HepG2 (cell line): ENCODE results near the gene BRINP1. TPM values are rescaled to one million over a fixed set of nuclear protein-coding genes. Genes with fewer than 3 reads are reported as not detected.

Experiments used
- ATAC-seq: fragments of 200-7000 bp; cut with Tn5 transposase; 3 replicates; pipeline ENCODE4 v1.9.1; 2020; ENCODE audit warnings: mild to moderate bottlenecking, moderate library complexity
- BruUV-seq: library from RNA; stranded (reverse); fragments of 400-500 nt; replicated peaks from 2 replicates; lab custom pipeline; 2021; lab: Mats Ljungman, UMichigan
- CTCF ChIA-PET: fragments of 300-600 bp; formaldehyde crosslinking; extraction: SDS; loops from one replicate; lab custom pipeline; 2021; ENCODE audit warnings: low total read pairs, inconsistent platforms, low intra/inter-chr PET ratio; lab: Yijun Ruan, JAX
- POLR2A ChIA-PET: fragments of 350-600 bp; sonication (Branson Sonifier 250); formaldehyde crosslinking; loops from one replicate; lab custom pipeline; 2020; ENCODE audit warnings: antibody characterized with exemption, inconsistent platforms; lab: Yijun Ruan, JAX
- DNase-seq: peaks from one replicate; pipeline ENCODE4 v3.0.0-alpha.2; 2015; ENCODE audit warnings: low spot score
- FAIRE-seq: peaks from 3 replicates; lab custom pipeline; 2011; peaks lifted over from hg19 to GRCh38; lab: Jason Lieb, UNC
- H2AFZ ChIP-seq: one replicate; pipeline ENCODE4 v1.6.1; 2011; ENCODE audit warnings: low read length, inconsistent platforms
- H3K27ac ChIP-seq: fragments of 300-600 bp; 3 replicates; pipeline ENCODE4 v1.8.0; 2011; ENCODE audit warnings: mixed run types, mild to moderate bottlenecking, mixed read lengths, low read length, inconsistent platforms; ENCODE audit not compliant: insufficient read depth; ENCODE audit errors: extremely low read length
- H3K27me3 ChIP-seq, 2 experiments: fragments of 200-600 bp in 1 of 2; 2 replicates in 1 of 2; 3 replicates in 1 of 2; pipeline versions ENCODE4 v1.6.0 to v1.8.0; 2011; ENCODE audit warnings: low read length in 2 of 2, mild to moderate bottlenecking in 2 of 2, moderate library complexity in 2 of 2, inconsistent platforms in 1 of 2; ENCODE audit not compliant: insufficient read depth in 2 of 2, control insufficient read depth in 1 of 2
- H3K36me3 ChIP-seq, 2 experiments: fragments of 200-600 bp in 1 of 2; replicated peaks in 1 of 2; 2 replicates in 1 of 2; 3 replicates in 1 of 2; pipeline versions ENCODE4 v1.5.1 to v1.8.0; 2011; ENCODE audit warnings: low read length in 2 of 2, inconsistent platforms in 1 of 2; ENCODE audit not compliant: insufficient read depth in 2 of 2, control insufficient read depth in 1 of 2
- H3K4me1 ChIP-seq: 2 replicates; pipeline ENCODE4 v1.5.1; 2012; ENCODE audit warnings: low read length, inconsistent platforms; ENCODE audit not compliant: insufficient read depth
- H3K4me2 ChIP-seq: 2 replicates; pipeline ENCODE4 v1.6.0; 2011; ENCODE audit warnings: low read depth, low read length, inconsistent platforms
- H3K4me3 ChIP-seq, 3 experiments: fragments of 200-600 bp in 1 of 3; sonication (generic), shearing (Covaris generic) in 1 of 3; replicated peaks in 1 of 3; 2 replicates each; pipeline ENCODE4 v1.5.1; 2011 to 2016; ENCODE audit warnings: low read length in 3 of 3, inconsistent platforms in 2 of 3, low read depth in 2 of 3, mild to moderate bottlenecking in 2 of 3, control low read depth in 1 of 3, mixed read lengths in 1 of 3; ENCODE audit not compliant: insufficient read depth in 1 of 3
- H3K79me2 ChIP-seq: one replicate; pipeline ENCODE4 v1.6.1; 2011; ENCODE audit warnings: low read length, inconsistent platforms; ENCODE audit not compliant: insufficient read depth
- H3K9ac ChIP-seq: 2 replicates; pipeline ENCODE4 v1.6.0; 2011; ENCODE audit warnings: mild to moderate bottlenecking, low read depth, low read length, inconsistent platforms; ENCODE audit not compliant: insufficient read depth
- H3K9me3 ChIP-seq: 2 replicates; pipeline ENCODE4 v1.5.1; 2012; ENCODE audit warnings: mild to moderate bottlenecking, low read length
- H4K20me1 ChIP-seq: 2 replicates; pipeline ENCODE4 v1.6.0; 2011; ENCODE audit warnings: inconsistent platforms, mild to moderate bottlenecking, low read length, moderate library complexity; ENCODE audit not compliant: insufficient read depth
- ATM ChIP-seq: fragments of 450-650 bp; IDR thresholded peaks from 2 replicates; pipeline ENCODE4 v1.7.1; 2017; ENCODE audit warnings: mild to moderate bottlenecking, borderline replicate concordance
- IKZF4 ChIP-seq: sonication (generic); formaldehyde crosslinking; IDR thresholded peaks from 2 replicates; pipeline ENCODE4 v1.5.1; 2020; ENCODE audit warnings: borderline replicate concordance, mild to moderate bottlenecking, low read depth, missing genetic modification reagents; ENCODE audit errors: not compliant biosample characterization
- KLF9 ChIP-seq: IDR thresholded peaks from 2 replicates; pipeline ENCODE4 v1.6.1; 2016; ENCODE audit warnings: low read depth
- MED1 ChIP-seq: sonication (generic); formaldehyde crosslinking; IDR thresholded peaks from 2 replicates; pipeline ENCODE4 v1.4.0; 2020; ENCODE audit warnings: missing genetic modification reagents
- MYNN ChIP-seq: sonication (generic); formaldehyde crosslinking; IDR thresholded peaks from 2 replicates; pipeline ENCODE4 v1.4.0; 2020; ENCODE audit warnings: mild to moderate bottlenecking, low read depth, missing genetic modification reagents
- NFIB ChIP-seq: sonication (generic); formaldehyde crosslinking; IDR thresholded peaks from 2 replicates; pipeline ENCODE4 v1.9.0; 2021; ENCODE audit warnings: missing genetic modification reagents, mild to moderate bottlenecking, borderline replicate concordance
- RAD21 ChIP-seq: fragments of 450-650 bp; formaldehyde crosslinking; IDR thresholded peaks from 2 replicates; pipeline ENCODE4 v1.5.0; 2020; ENCODE audit warnings: mild to moderate bottlenecking
- SIN3B ChIP-seq: fragments of 150-350 bp; IDR thresholded peaks from 2 replicates; pipeline ENCODE4 v1.6.1; 2014; ENCODE audit warnings: low read length
- TOPORS ChIP-seq: sonication (generic); formaldehyde crosslinking; IDR thresholded peaks from 2 replicates; pipeline ENCODE4 v1.8.0; 2023; ENCODE audit warnings: mild to moderate bottlenecking, missing genetic modification reagents
- ZNF292 ChIP-seq: sonication (generic); formaldehyde crosslinking; IDR thresholded peaks from 2 replicates; pipeline ENCODE4 v1.8.1; 2022; ENCODE audit warnings: mild to moderate bottlenecking, low read depth, missing genetic modification reagents, borderline replicate concordance
- ZNF510 ChIP-seq: sonication (generic); formaldehyde crosslinking; IDR thresholded peaks from 2 replicates; pipeline ENCODE4 v1.4.0; 2020; ENCODE audit warnings: low read depth, mild to moderate bottlenecking, missing genetic modification reagents
- ZNF775 ChIP-seq: sonication (generic); formaldehyde crosslinking; IDR thresholded peaks from 2 replicates; pipeline ENCODE4 v1.4.0; 2020; ENCODE audit warnings: missing genetic modification reagents, mild to moderate bottlenecking, moderate library complexity, borderline replicate concordance
- ZSCAN25 ChIP-seq: sonication (generic); formaldehyde crosslinking; IDR thresholded peaks from 2 replicates; pipeline ENCODE4 v1.8.0; 2022; ENCODE audit warnings: mild to moderate bottlenecking, missing genetic modification reagents
- WGBS: methylation state at CpG from one replicate; pipeline ENCODE4 v1.1.6; 2017; ENCODE audit warnings: low lambda C conversion rate; 5-methylcytosine and 5-hydroxymethylcytosine counted together
- in situ Hi-C: cut with HindIII; loops from 2 replicates; pipeline ENCODE4 v1.10.0; 2017; ENCODE audit warnings: low pct_unique_long_range_greater_than_20kb; ENCODE audit not compliant: extremely low pct_ligation_motif_present
- intact Hi-C: fragments of 100-400 bp; cut with micrococcal nuclease; formaldehyde crosslinking; loops from one replicate; pipeline ENCODE4 v1.10.0; 2022; ENCODE audit not compliant: unreplicated experiment
- polyA plus RNA-seq, 8 experiments: library from polyadenylated mRNA; depleted of rRNA in 3 of 8; stranded (reverse) in 7 of 8; unstranded in 1 of 8; fragments of >200 nt; fragmentation: Illumina TruSeq in 4 of 8; extraction: Trizol in 4 of 8; gene quantifications; 2 replicates each; pipeline versions ENCODE4 v1.2.1 to v1.2.3, GENCODE V29; 2011 to 2016; ENCODE audit warnings: low read depth in 4 of 8, missing spikeins in 1 of 8, mixed read lengths in 1 of 8; ENCODE audit not compliant: insufficient read depth in 1 of 8
- total RNA-seq, 5 experiments: library from RNA; depleted of rRNA; stranded (reverse); fragments of >200 nt; fragmentation: Illumina TruSeq; extraction: Trizol; gene quantifications; 2 replicates each; pipeline ENCODE4 v1.2.3, GENCODE V29; 2016; ENCODE audit warnings: low read depth in 1 of 5
- TF ChIP-seq, protein P1 (sequence below): sonication (generic); formaldehyde crosslinking; IDR thresholded peaks from 2 replicates; pipeline ENCODE4 v1.9.0; 2021; ENCODE audit warnings: missing genetic modification reagents, borderline replicate concordance
- TF ChIP-seq, protein P2 (sequence below): sonication (generic); formaldehyde crosslinking; IDR thresholded peaks from 2 replicates; pipeline ENCODE4 v1.4.0; 2020; ENCODE audit warnings: mild to moderate bottlenecking, missing genetic modification reagents

BRINP1 gene
- total and polyA plus RNA-seq, 2 of the 13 experiments (the other 11 are each of a cell fraction or from before 2014, with no cell fraction given): not detected

DNA sequence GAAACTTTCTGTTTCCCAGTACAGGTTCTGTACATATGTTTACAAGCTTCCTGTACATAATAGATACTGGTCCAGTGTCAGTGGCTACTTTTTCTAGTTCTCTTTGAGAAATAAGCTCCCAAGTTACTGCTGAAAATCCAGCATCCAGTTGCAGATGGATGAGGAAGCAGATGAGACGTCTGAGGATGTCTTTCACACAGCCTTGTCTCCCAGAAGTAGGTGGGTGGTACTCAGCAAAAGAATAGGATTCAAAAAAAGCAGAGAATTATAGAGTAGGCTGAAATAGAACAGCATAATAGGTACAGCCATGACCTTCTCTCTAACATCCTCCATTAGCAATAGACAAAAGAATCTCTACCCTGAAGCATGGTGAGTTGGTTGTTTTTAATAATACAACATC, 77.7 kb downstream of the BRINP1 start:
- Histone ChIP-seq H3K9me3 (no peaks in the 10 kb centered on the region), H3K4me2 (no peak overlapping the region), H3K4me1 (no peaks in the 10 kb centered on the region), H3K27me3 (no peaks in the 10 kb centered on the region), H2AFZ (no peak overlapping the region), H3K36me3 (no peaks in the 10 kb centered on the region), H3K9ac (no peak overlapping the region), H3K79me2 (no peaks in the 10 kb centered on the region)
- FAIRE-seq (no peak), ATAC-seq (no peak), DNase-seq (no peak)
- in situ Hi-C loops: no loop called here
- intact Hi-C loops: loop anchor here (5.0 kb wide), 2 partner anchors 769 to 1119 kb away; no protein-coding TSS in a partner anchor
- POLR2A ChIA-PET: no interaction called here
- CTCF ChIA-PET: no interaction called here
- no TSS peak for BruUV-seq
- WGBS: 0% methylated on average over 1 of the region's 1 CpG
- no peak for TF ChIP-seq NFIB
- TF ChIP-seq, protein P1, sequence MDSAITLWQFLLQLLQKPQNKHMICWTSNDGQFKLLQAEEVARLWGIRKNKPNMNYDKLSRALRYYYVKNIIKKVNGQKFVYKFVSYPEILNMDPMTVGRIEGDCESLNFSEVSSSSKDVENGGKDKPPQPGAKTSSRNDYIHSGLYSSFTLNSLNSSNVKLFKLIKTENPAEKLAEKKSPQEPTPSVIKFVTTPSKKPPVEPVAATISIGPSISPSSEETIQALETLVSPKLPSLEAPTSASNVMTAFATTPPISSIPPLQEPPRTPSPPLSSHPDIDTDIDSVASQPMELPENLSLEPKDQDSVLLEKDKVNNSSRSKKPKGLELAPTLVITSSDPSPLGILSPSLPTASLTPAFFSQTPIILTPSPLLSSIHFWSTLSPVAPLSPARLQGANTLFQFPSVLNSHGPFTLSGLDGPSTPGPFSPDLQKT (CRISPR knock-in tag): no peak
- no peak for TF ChIP-seq ZNF510
- no peak for TF ChIP-seq MED1 (CRISPR knock-in tag)
- TF ChIP-seq, protein P2, sequence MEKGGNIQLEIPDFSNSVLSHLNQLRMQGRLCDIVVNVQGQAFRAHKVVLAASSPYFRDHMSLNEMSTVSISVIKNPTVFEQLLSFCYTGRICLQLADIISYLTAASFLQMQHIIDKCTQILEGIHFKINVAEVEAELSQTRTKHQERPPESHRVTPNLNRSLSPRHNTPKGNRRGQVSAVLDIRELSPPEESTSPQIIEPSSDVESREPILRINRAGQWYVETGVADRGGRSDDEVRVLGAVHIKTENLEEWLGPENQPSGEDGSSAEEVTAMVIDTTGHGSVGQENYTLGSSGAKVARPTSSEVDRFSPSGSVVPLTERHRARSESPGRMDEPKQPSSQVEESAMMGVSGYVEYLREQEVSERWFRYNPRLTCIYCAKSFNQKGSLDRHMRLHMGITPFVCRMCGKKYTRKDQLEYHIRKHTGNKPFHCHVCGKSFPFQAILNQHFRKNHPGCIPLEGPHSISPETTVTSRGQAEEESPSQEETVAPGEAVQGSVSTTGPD: no peak
- no peak for TF ChIP-seq TOPORS
- no peak for TF ChIP-seq ZNF292 (CRISPR knock-in tag)
- TF ChIP-seq ZSCAN25 (CRISPR knock-in tag): no peak
- TF ChIP-seq MYNN (CRISPR knock-in tag): no peak
- TF ChIP-seq ATM: no peak
- no peak for TF ChIP-seq ZNF775
- TF ChIP-seq IKZF4 (CRISPR knock-in tag): no peak
- TF ChIP-seq SIN3B: no peak
- TF ChIP-seq RAD21: no peak
- no peak for TF ChIP-seq KLF9 (CRISPR knock-in tag)
- TF ChIP-seq, all 625 proteins: peak for 0
- H3K27ac ChIP-seq: no peak overlapping the region
- H3K4me3 ChIP-seq: no peak overlapping the region
- H4K20me1 ChIP-seq: no peaks in the 10 kb centered on the region
